ENCODE measurements around the gene RNF19B.

- TF ChIP-seq EZH2 (IDR thresholded peaks at IDR 0.05) (no peak), CTCF (IDR thresholded peaks at IDR 0.05) (no peak), EZH2phosphoT487 (IDR thresholded peaks at IDR 0.05) (no peak)
These were observed 59.8 kb downstream of the RNF19B start for GRCh38 chr1:32904797-32905196.
